Spinal cord (tissue), 10 donors: ENCODE measurements around the gene TMEM98. TPM values are rescaled to one million over a fixed set of nuclear protein-coding genes. Genes with fewer than 3 reads are reported as not detected.
"Not testable (repeated sequence)": the region's sequence is repeated elsewhere in the genome, so short reads cannot be mapped to it uniquely, and the experiment has no call there.

Experiments
- DNase-seq, 6 donors: peaks; one replicate each; pipeline versions ENCODE4 v3.0.0 to v3.0.0-alpha.2; 2013 to 2015; ENCODE audit warnings: low spot score in 6 of 6, low read depth in 4 of 6
- H3K27ac ChIP-seq: one replicate; pipeline ENCODE4 v1.5.1; 2013; ENCODE audit warnings: low read depth, low read length, control low read depth
- H3K27me3 ChIP-seq: one replicate; pipeline ENCODE4 v1.6.1; 2013; ENCODE audit warnings: low read length; ENCODE audit not compliant: control insufficient read depth, insufficient read depth
- H3K36me3 ChIP-seq: one replicate; pipeline ENCODE4 v1.6.1; 2013; ENCODE audit warnings: low read length; ENCODE audit not compliant: control insufficient read depth, insufficient read depth
- H3K4me1 ChIP-seq: one replicate; pipeline ENCODE4 v1.6.1; 2013; ENCODE audit warnings: low read length; ENCODE audit not compliant: control insufficient read depth, insufficient read depth
- H3K4me3 ChIP-seq: one replicate; pipeline ENCODE4 v1.5.1; 2013; ENCODE audit warnings: low read depth, low read length, control low read depth
- H3K9me3 ChIP-seq: one replicate; pipeline ENCODE4 v1.6.1; 2013; ENCODE audit warnings: low read length; ENCODE audit not compliant: control insufficient read depth, insufficient read depth
- WGBS: methylation state at CpG from one replicate; pipeline ENCODE4 v1.1.5; 2013; ENCODE audit warnings: missing lambda C conversion rate; ENCODE audit not compliant: insufficient coverage; 5-methylcytosine and 5-hydroxymethylcytosine counted together
- polyA plus RNA-seq, 2 donors: library from polyadenylated mRNA; unstranded; fragments of 120-200 nt; gene quantifications; one replicate each; pipeline ENCODE4 v1.2.1, GENCODE V29; 2013; ENCODE audit not compliant: insufficient read length in 2 of 2
- total RNA-seq, 2 donors: library from RNA; depleted of rRNA in 1 of 2; stranded (reverse); fragments of 120-200 nt in 1 of 2; fragments of >200 nt in 1 of 2; gene quantifications; one replicate each; pipeline versions ENCODE4 v1.2.3 to v1.2.4, GENCODE V29; 2013 to 2014
- donor health status: healthy.

The TMEM98 gene
- total and polyA plus RNA-seq, 4 donors, result 62.7 to 102 (median 79.4) TPM

GRCh38 chr17:32987453-32987805 is 59.5 kb downstream of the TMEM98 start:
- not testable (repeated sequence) for H3K36me3 ChIP-seq, H3K4me3 ChIP-seq, H3K4me1 ChIP-seq, H3K27ac ChIP-seq, H3K9me3 ChIP-seq, H3K27me3 ChIP-seq, DNase-seq
- WGBS, result 0% methylated on average over 1 of the region's 1 CpG

- not testable (repeated sequence) for H3K27ac ChIP-seq, H3K4me3 ChIP-seq, H3K4me1 ChIP-seq, H3K36me3 ChIP-seq, H3K9me3 ChIP-seq, H3K27me3 ChIP-seq, DNase-seq
- 93% methylated on average over 1 of the region's 2 CpGs for WGBS
Measured at GRCh38 chr17:32987868-32988267, 59.9 kb downstream of the TMEM98 start.

DNA sequence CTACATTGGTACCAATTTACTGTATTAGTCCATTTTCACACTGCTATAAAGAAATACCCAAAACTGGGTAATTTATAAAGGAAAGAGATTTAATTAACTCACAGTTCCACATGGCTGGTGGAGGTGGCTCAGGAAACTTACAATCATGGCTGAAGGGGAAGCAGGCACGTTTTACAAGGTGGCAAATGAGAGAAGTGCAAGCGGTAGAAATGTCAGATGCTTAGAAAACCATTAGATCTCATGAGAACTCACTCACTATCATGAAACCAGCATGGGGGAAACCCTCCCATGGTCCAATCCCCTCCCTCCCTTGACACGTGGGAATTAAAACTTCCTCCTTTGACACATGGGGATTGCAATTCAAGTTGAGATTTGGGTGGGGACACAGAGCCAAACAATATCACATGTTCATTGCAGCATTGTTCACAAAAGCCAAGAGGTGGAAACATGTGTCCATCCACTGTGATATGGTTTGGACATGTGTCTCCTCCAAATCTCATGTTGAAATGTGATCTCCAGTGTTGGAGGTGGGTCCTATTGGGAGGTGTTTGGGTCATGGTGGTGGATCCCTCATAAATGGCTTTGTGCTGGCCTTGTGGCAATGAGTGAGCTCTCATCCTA is 60.6 kb downstream of the TMEM98 start:
- Histone ChIP-seq H3K4me3 (no peak overlapping the region), H3K9me3 (peaks cover 3% of the 10 kb centered on the region), H3K36me3 (no peaks in the 10 kb centered on the region), H3K4me1 (no peaks in the 10 kb centered on the region), H3K27me3 (no peaks in the 10 kb centered on the region), H3K27ac (no peak overlapping the region)
- no peak for DNase-seq
- WGBS, result 57% methylated on average over 1 of the region's 3 CpGs

DNA sequence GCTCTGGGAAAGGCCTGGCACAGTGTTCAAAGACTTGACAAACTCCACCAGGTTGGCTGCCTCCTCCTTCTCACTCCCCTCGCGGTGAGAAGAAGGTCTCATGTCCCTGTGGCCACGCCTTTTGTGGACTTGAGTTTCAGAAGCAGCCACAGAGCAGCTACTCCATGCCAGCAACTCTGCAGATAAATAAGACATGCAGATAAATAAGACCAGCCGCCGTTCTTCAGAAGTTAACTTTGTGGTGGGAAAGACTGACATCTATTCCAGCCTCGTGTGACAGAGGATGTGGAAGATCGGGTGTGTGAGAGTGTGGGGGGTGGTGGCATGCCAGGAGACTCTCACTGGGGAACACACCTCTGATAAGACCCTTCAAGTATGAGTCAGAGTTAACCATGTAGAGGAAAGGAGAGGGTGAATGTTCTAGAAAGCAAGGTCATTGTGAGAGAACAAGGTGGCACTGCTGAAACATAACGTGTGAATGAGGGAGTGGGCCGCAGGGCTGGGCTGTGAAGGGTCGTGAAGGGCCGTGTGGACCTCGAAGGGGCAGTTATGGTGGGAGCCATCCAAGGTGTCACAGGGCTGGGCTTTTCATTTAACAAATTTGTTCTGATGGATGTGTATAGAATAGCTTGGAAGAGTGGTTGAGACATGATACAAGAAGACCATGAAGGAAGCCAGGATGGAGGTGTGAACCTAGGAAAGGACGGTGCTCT is 64.5 kb downstream of the TMEM98 start:
- Histone ChIP-seq H3K36me3 (no peaks in the 10 kb centered on the region), H3K27ac (no peak overlapping the region), H3K9me3 (peaks cover 3% of the 10 kb centered on the region), H3K27me3 (peaks cover under 1% of the 10 kb centered on the region), H3K4me3 (no peak overlapping the region), H3K4me1 (no peaks in the 10 kb centered on the region)
- WGBS, result 90% methylated on average over 10 of the region's 13 CpGs
- no peak for DNase-seq

GRCh38 chr17:32993977-32994376 is 66.0 kb downstream of the TMEM98 start:
- Histone ChIP-seq H3K36me3 (no peaks in the 10 kb centered on the region), H3K4me3 (no peak overlapping the region)
- 79% methylated on average over 4 of the region's 9 CpGs for WGBS

More at GRCh38 chr17:32993977-32994376, 66.0 kb downstream of the TMEM98 start:
- Histone ChIP-seq H3K27ac (no peak overlapping the region), H3K27me3 (peaks cover 2% of the 10 kb centered on the region), H3K9me3 (no peaks in the 10 kb centered on the region), H3K4me1 (peaks cover 5% of the 10 kb centered on the region)
- DNase-seq, result no peak

Other genes starting within 250 kb of the TMEM98 start
- 10 to 100 TPM; 12.2 to 29.1 TPM for gene MYO1D, start 51.0 kb upstream of the TMEM98 start, total RNA-seq
- 1 to 10 TPM; 5.0 to 6.2 TPM for gene MYO1D, start 51.0 kb upstream of the TMEM98 start, polyA plus RNA-seq
- not detected for gene SPACA3, start 63.7 kb downstream of the TMEM98 start, total RNA-seq
- gene SPACA3, start 63.7 kb downstream of the TMEM98 start, polyA plus RNA-seq, result not detected